Endothelial cell of umbilical vein (primary cell): ENCODE results near the gene BMPR2. TPM values are rescaled to one million over a fixed set of nuclear protein-coding genes. Genes with fewer than 3 reads are reported as not detected.

Source experiments
- BruUV-seq: library from RNA; stranded (reverse); fragments of 400-500 nt; replicated peaks from 2 replicates; lab custom pipeline; 2021; lab: Mats Ljungman, UMichigan
- CTCF ChIA-PET: fragments of 300-600, 350-600 bp; sonication (Branson Sonifier 250); formaldehyde crosslinking; loops from one replicate; lab custom pipeline; 2021; ENCODE audit warnings: antibody characterized with exemption, inconsistent platforms; lab: Charles Lee
- POLR2A ChIA-PET: fragments of 300-600, 350-600 bp; sonication (Branson Sonifier 250); formaldehyde crosslinking; loops from one replicate; lab custom pipeline; 2021; ENCODE audit warnings: antibody characterized with exemption, inconsistent platforms; lab: Charles Lee
- DNase-seq: peaks from one replicate; pipeline ENCODE4 v3.0.0-alpha.2; 2011; ENCODE audit warnings: low read depth, low spot score
- FAIRE-seq: peaks from 2 replicates; lab custom pipeline; 2011; peaks lifted over from hg19 to GRCh38; lab: Jason Lieb, UNC
- H2AFZ ChIP-seq: 2 replicates; pipeline ENCODE4 v1.6.0; 2012; ENCODE audit warnings: low read depth, low read length, control low read depth, inconsistent platforms
- H3K27ac ChIP-seq: 2 replicates; pipeline ENCODE4 v1.5.1; 2011; ENCODE audit warnings: low read depth, mild to moderate bottlenecking, control low read depth, low read length, moderate library complexity; ENCODE audit not compliant: insufficient read depth
- H3K27me3 ChIP-seq, 2 experiments: 2 replicates each; pipeline versions ENCODE4 v1.6.0 to v1.6.1; 2011; ENCODE audit warnings: low read length in 2 of 2, mixed read lengths in 1 of 2; ENCODE audit not compliant: control insufficient read depth in 2 of 2, insufficient read depth in 2 of 2
- H3K36me3 ChIP-seq, 2 experiments: 2 replicates in 1 of 2; 3 replicates in 1 of 2; pipeline ENCODE4 v1.5.1; 2011; ENCODE audit warnings: low read length in 2 of 2, mild to moderate bottlenecking in 1 of 2, moderate library complexity in 1 of 2; ENCODE audit not compliant: control insufficient read depth in 2 of 2, insufficient read depth in 2 of 2; ENCODE audit errors: extremely low read depth in 1 of 2
- H3K4me1 ChIP-seq: 3 replicates; pipeline ENCODE4 v1.5.1; 2011; ENCODE audit warnings: mild to moderate bottlenecking, low read length; ENCODE audit not compliant: control insufficient read depth, insufficient read depth; ENCODE audit errors: extremely low read depth
- H3K4me2 ChIP-seq: 2 replicates; pipeline ENCODE4 v1.6.1; 2011; ENCODE audit warnings: low read length, control low read depth, mixed read lengths; ENCODE audit not compliant: insufficient read depth
- H3K4me3 ChIP-seq, 3 experiments: fragments of 200-600 bp in 1 of 3; sonication (generic), shearing (Covaris generic) in 1 of 3; replicated peaks in 1 of 3; 2 replicates each; pipeline ENCODE4 v1.5.1; 2011 to 2016; ENCODE audit warnings: control low read depth in 3 of 3, low read length in 3 of 3, mild to moderate bottlenecking in 2 of 3, inconsistent platforms in 1 of 3, low read depth in 1 of 3, moderate library complexity in 1 of 3; ENCODE audit not compliant: insufficient read depth in 1 of 3
- H3K79me2 ChIP-seq: 2 replicates; pipeline ENCODE4 v1.6.0; 2012; ENCODE audit warnings: low read length, inconsistent platforms; ENCODE audit not compliant: control insufficient read depth, insufficient read depth
- H3K9ac ChIP-seq: replicated peaks from 2 replicates; pipeline ENCODE3; 2011; ENCODE audit warnings: low read length, control low read depth; ENCODE audit not compliant: insufficient read depth; ENCODE audit errors: extremely low read depth
- H3K9me1 ChIP-seq: replicated peaks from 3 replicates; pipeline ENCODE4 v1.6.0; 2011; ENCODE audit warnings: mild to moderate bottlenecking, low read length; ENCODE audit not compliant: control insufficient read depth, insufficient read depth; ENCODE audit errors: extremely low read depth
- H3K9me3 ChIP-seq: replicated peaks from 2 replicates; pipeline ENCODE4 v1.5.1; 2012; ENCODE audit warnings: low read length, inconsistent platforms; ENCODE audit not compliant: control insufficient read depth, insufficient read depth
- H4K20me1 ChIP-seq: replicated peaks from 2 replicates; pipeline ENCODE3; 2011; ENCODE audit warnings: mild to moderate bottlenecking, low read length; ENCODE audit not compliant: control insufficient read depth, insufficient read depth; ENCODE audit errors: extremely low read depth
- EZH2 ChIP-seq: IDR thresholded peaks from 2 replicates; pipeline ENCODE4 v1.6.1; 2012; ENCODE audit warnings: borderline replicate concordance, low read depth, mild to moderate bottlenecking, moderate library complexity, low read length, inconsistent platforms; ENCODE audit not compliant: severe bottlenecking
- FOS ChIP-seq: IDR thresholded peaks from 2 replicates; pipeline ENCODE4 v1.6.1; 2011; ENCODE audit warnings: mild to moderate bottlenecking, low read length, moderate library complexity, borderline replicate concordance; ENCODE audit not compliant: insufficient read depth
- GATA2 ChIP-seq: IDR thresholded peaks from 2 replicates; pipeline ENCODE4 v1.7.0; 2011; ENCODE audit warnings: low read depth, mild to moderate bottlenecking, moderate library complexity, mixed read lengths, low read length; ENCODE audit not compliant: insufficient read length, insufficient read depth
- JUN ChIP-seq: IDR thresholded peaks from 2 replicates; pipeline ENCODE4 v1.6.1; 2011; ENCODE audit warnings: borderline replicate concordance, low read depth; ENCODE audit not compliant: insufficient read length, insufficient read depth
- MYC ChIP-seq: IDR thresholded peaks from one replicate; pipeline ENCODE4 v1.6.1; 2011; ENCODE audit warnings: mild to moderate bottlenecking, low read depth, low read length
- POLR2A ChIP-seq: IDR thresholded peaks from 2 replicates; pipeline ENCODE4 v1.6.1; 2012; ENCODE audit warnings: low read depth, mild to moderate bottlenecking, control low read depth, low read length
- POLR2AphosphoS5 ChIP-seq: IDR thresholded peaks from 2 replicates; pipeline ENCODE4 v1.6.1; 2012; ENCODE audit warnings: low read depth, mild to moderate bottlenecking, control low read depth, low read length, moderate library complexity; ENCODE audit not compliant: insufficient read depth
- dilution Hi-C: fragments of 300-500 bp; cut with MboI; formaldehyde crosslinking; loops from one replicate; pipeline ENCODE4 v1.15.0; 2019; ENCODE audit warnings: low sequenced_read_pairs; ENCODE audit not compliant: extremely low pct_ligation_motif_present
- intact Hi-C: fragments of 100-400 bp; cut with micrococcal nuclease; formaldehyde crosslinking; loops from one replicate; pipeline ENCODE4 v1.10.0; 2022
- polyA plus RNA-seq, 4 experiments: library from polyadenylated mRNA; depleted of rRNA in 3 of 4; stranded (reverse) in 3 of 4; unstranded in 1 of 4; fragments of >200 nt; gene quantifications; 2 replicates each; pipeline versions ENCODE4 v1.2.1 to v1.2.3, GENCODE V29; 2011 to 2012; ENCODE audit warnings: missing spikeins in 1 of 4
- total RNA-seq: library from RNA; stranded (reverse); gene quantifications from 2 replicates; pipeline ENCODE4 v1.2.3, GENCODE V29; 2021
- TF ChIP-seq, protein P1 (sequence below), 2 donors: IDR thresholded peaks; 1 replicate in 1 of 2; 2 replicates in 1 of 2; pipeline ENCODE4 v1.5.1; 2011; ENCODE audit warnings: low read length in 2 of 2, mild to moderate bottlenecking in 2 of 2, moderate library complexity in 2 of 2, control low read depth in 1 of 2, inconsistent platforms in 1 of 2, low read depth in 1 of 2; ENCODE audit not compliant: insufficient read depth in 1 of 2; ENCODE audit errors: extremely low read depth in 1 of 2
- TF ChIP-seq, protein P2 (sequence below): IDR thresholded peaks from 2 replicates; pipeline ENCODE4 v1.6.1; 2011; ENCODE audit not compliant: insufficient read depth, insufficient read length

The BMPR2 gene
- total and polyA plus RNA-seq, 2 donors (not counting 3 experiments of a cell fraction or from before 2014, with no cell fraction given), result 35.8 to 113 TPM

DNA sequence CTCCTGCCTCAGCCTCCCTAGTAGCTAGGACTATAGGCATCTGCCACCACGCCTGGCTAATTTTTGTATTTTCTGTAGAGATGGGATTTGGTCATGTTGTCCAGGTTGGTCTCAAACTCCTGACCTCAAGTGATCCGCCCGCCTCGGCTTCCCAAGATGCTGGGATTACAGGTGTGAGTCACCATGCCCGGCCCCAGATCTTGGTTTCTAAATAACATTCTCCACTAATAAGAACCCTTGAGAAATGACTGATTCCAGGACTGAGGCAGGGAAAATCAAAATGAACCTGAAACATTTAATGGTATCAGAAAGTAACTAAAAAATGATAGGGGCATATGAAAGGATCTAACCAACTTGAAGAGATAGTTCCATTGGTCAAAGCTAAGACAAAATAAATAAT is 34.0 kb downstream of the BMPR2 start:
- Histone ChIP-seq H3K27ac (peak overlapping the region; percentile 80), H3K9me1 (no peaks in the 10 kb centered on the region), H3K79me2 (peaks cover 84% of the 10 kb centered on the region), H3K9ac (no peak overlapping the region), H3K4me2 (no peak overlapping the region), H4K20me1 (peaks cover 5% of the 10 kb centered on the region), H3K36me3 (no peaks in the 10 kb centered on the region), H3K4me1 (peaks cover 61% of the 10 kb centered on the region), H2AFZ (no peak overlapping the region), H3K27me3 (no peaks in the 10 kb centered on the region), H3K9me3 (no peaks in the 10 kb centered on the region), H3K4me3 (no peak overlapping the region)
- dilution Hi-C loops (no loop called here), intact Hi-C loops (no loop called here)
- FAIRE-seq, result no peak
- TF ChIP-seq, protein P1, sequence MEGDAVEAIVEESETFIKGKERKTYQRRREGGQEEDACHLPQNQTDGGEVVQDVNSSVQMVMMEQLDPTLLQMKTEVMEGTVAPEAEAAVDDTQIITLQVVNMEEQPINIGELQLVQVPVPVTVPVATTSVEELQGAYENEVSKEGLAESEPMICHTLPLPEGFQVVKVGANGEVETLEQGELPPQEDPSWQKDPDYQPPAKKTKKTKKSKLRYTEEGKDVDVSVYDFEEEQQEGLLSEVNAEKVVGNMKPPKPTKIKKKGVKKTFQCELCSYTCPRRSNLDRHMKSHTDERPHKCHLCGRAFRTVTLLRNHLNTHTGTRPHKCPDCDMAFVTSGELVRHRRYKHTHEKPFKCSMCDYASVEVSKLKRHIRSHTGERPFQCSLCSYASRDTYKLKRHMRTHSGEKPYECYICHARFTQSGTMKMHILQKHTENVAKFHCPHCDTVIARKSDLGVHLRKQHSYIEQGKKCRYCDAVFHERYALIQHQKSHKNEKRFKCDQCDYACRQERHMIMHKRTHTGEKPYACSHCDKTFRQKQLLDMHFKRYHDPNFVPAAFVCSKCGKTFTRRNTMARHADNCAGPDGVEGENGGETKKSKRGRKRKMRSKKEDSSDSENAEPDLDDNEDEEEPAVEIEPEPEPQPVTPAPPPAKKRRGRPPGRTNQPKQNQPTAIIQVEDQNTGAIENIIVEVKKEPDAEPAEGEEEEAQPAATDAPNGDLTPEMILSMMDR (IDR thresholded peaks at IDR 0.05; ENCODE audit: extremely low read depth in 1 of 2, insufficient read depth in 1 of 2, low read depth in 1 of 2, low read length in 2 of 2), result no peak
- TF ChIP-seq EZH2 (no peak), GATA2 (no peak), POLR2AphosphoS5 (no peak), MYC (no peak), POLR2A (no peak), FOS (no peak), JUN (no peak)
- TF ChIP-seq, protein P2, sequence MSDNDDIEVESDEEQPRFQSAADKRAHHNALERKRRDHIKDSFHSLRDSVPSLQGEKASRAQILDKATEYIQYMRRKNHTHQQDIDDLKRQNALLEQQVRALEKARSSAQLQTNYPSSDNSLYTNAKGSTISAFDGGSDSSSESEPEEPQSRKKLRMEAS, result no peak
- DNase-seq, result no peak
- ChIA-PET CTCF (no interaction called here), POLR2A (no interaction called here)
- no TSS peak for BruUV-seq
